K562 (cell line): ENCODE data around the gene LINGO3. TPM values are rescaled to one million over a fixed set of nuclear protein-coding genes. Genes with fewer than 3 reads are reported as not detected.

Experiments used
- CCNT2 ChIP-seq: IDR thresholded peaks from 2 replicates; pipeline ENCODE4 v1.6.1; 2011; ENCODE audit warnings: borderline replicate concordance, low read depth, mild to moderate bottlenecking, moderate library complexity, mixed read lengths, low read length; ENCODE audit not compliant: insufficient read length; ENCODE audit errors: extremely low read depth
- DIDO1 ChIP-seq: fragments of 450-650 bp; IDR thresholded peaks from 2 replicates; pipeline ENCODE4 v1.6.1; 2016; ENCODE audit warnings: low read depth, missing biosample characterization, missing genetic modification characterization
- ETV1 ChIP-seq: fragments of 450-650 bp; conservative IDR thresholded peaks from 2 replicates; pipeline ENCODE4 v1.6.1; 2016; ENCODE audit warnings: missing genetic modification characterization, control low read depth, low read depth, missing compliant biosample characterization
- FOSL1 ChIP-seq: fragments of 200-800 bp; sonication (Bioruptor generic); conservative IDR thresholded peaks from 2 replicates; pipeline ENCODE4 v1.6.1; 2016; ENCODE audit warnings: missing genetic modification characterization, missing compliant biosample characterization
- ID3 ChIP-seq, 2 experiments: fragments of 250-450 bp in 1 of 2; fragments of 450-650 bp in 1 of 2; sonication (Bioruptor Pico) in 1 of 2; IDR thresholded peaks; 2 replicates each; pipeline versions ENCODE4 v1.6.1 to v1.8.0; 2016 to 2021; ENCODE audit warnings: mild to moderate bottlenecking in 2 of 2, moderate library complexity in 2 of 2, missing compliant biosample characterization in 1 of 2, missing genetic modification characterization in 1 of 2
- MGA ChIP-seq: fragments of 450-650 bp; IDR thresholded peaks from 2 replicates; pipeline ENCODE4 v1.6.1; 2016; ENCODE audit warnings: mild to moderate bottlenecking, moderate library complexity
- NRF1 ChIP-seq, 2 experiments: fragments of 450-650 bp; IDR thresholded peaks in 1 of 2; conservative IDR thresholded peaks in 1 of 2; 2 replicates each; pipeline ENCODE4 v1.6.1; 2014; ENCODE audit warnings: mild to moderate bottlenecking in 2 of 2
- OTX1 ChIP-seq: fragments of 450-650 bp; formaldehyde crosslinking; IDR thresholded peaks from 2 replicates; pipeline ENCODE4 v1.4.0; 2022; ENCODE audit warnings: mild to moderate bottlenecking
- PHF8 ChIP-seq: fragments of 200-600 bp; sonication (generic); IDR thresholded peaks from 2 replicates; pipeline ENCODE4 v1.6.1; 2012; ENCODE audit warnings: mixed run types, mild to moderate bottlenecking, inconsistent platforms, low read length, moderate library complexity, borderline replicate concordance
- PURB ChIP-seq: sonication (generic); formaldehyde crosslinking; IDR thresholded peaks from 2 replicates; pipeline ENCODE4 v1.9.0; 2021; ENCODE audit warnings: low read depth, mild to moderate bottlenecking, missing genetic modification reagents
- SRSF7 ChIP-seq: fragments of 200-400 bp; formaldehyde crosslinking; optimal IDR thresholded peaks from 2 replicates; pipeline ENCODE3; 2017; ENCODE audit warnings: mild to moderate bottlenecking, low read depth, low read length
- ZBTB5 ChIP-seq: fragments of 450-650 bp; IDR thresholded peaks from 2 replicates; pipeline ENCODE4 v1.6.1; 2017; ENCODE audit warnings: antibody characterized with exemption
- ZNF354B ChIP-seq: fragments of 250-450 bp; sonication (Bioruptor Pico); IDR thresholded peaks from 2 replicates; pipeline ENCODE4 v1.4.0; 2020
- polyA plus RNA-seq, 8 experiments: library from polyadenylated mRNA; depleted of rRNA in 4 of 8; stranded (reverse) in 5 of 8; unstranded in 3 of 8; fragments of >200 nt; fragmentation: Nextera tagmentation in 2 of 8; fragmentation: Illumina TruSeq in 1 of 8; extraction: Ambion mirVana in 2 of 8; extraction: Trizol in 1 of 8; gene quantifications; 2 replicates each; pipeline versions ENCODE4 v1.2.1 to v1.2.3, GENCODE V29; 2011 to 2014; ENCODE audit warnings: inconsistent platforms in 1 of 8, missing spikeins in 1 of 8
- total RNA-seq, 7 experiments: library from RNA; depleted of rRNA in 6 of 7; stranded (reverse); fragments of >200 nt in 6 of 7; fragmentation: Illumina TruSeq in 2 of 7; extraction: Trizol in 2 of 7; gene quantifications; 2 replicates each; pipeline versions ENCODE4 v1.2.1 to v1.2.3, GENCODE V29; 2011 to 2021; ENCODE audit warnings: low replicate concordance in 1 of 7

LINGO3 gene
- total and polyA plus RNA-seq, 9 of the 15 experiments (the other 6 are each of a cell fraction or from before 2014, with no cell fraction given) = 0.03 to 0.05 (median 0.03) TPM; not detected in 6

GRCh38 chr19:2308114-2308556, at the start of gene LINGO3 (continued):
- peak; percentile 42; the same call in 1 of the 2 replicates for TF ChIP-seq MGA
- TF ChIP-seq PHF8 = peak; percentile 33; the same call in 1 of the 2 replicates
- no peak for TF ChIP-seq FOSL1 (tag)
- TF ChIP-seq SRSF7 = no peak
- TF ChIP-seq NRF1 (conservative IDR thresholded peaks at IDR 0.05 in 1 of 2, IDR thresholded peaks at IDR 0.05 in 1 of 2) = peak; percentile 48 to 68; a peak in 3 of 4 replicates
- no peak for TF ChIP-seq ETV1 (tag)
- no peak for TF ChIP-seq DIDO1
- no peak for TF ChIP-seq ZNF354B (CRISPR knock-in tag)
- TF ChIP-seq OTX1 = no peak
- peak; percentile 29 for TF ChIP-seq CCNT2
- no peak for TF ChIP-seq ZBTB5
- no peak for TF ChIP-seq ID3 (CRISPR knock-in tag; IDR thresholded peaks at IDR 0.05)
- TF ChIP-seq ID3 (tag; IDR thresholded peaks at IDR 0.05) = 0 out of 2 replicates have a peak, but pooled peaks have one; percentile 18
- TF ChIP-seq PURB (CRISPR knock-in tag) = no peak
